ENCODE measurements around the gene SOWAHD.
"Not testable (repeated sequence)": the region's sequence is repeated elsewhere in the genome, so short reads cannot be mapped to it uniquely, and the experiment has no call there.

Gene SOWAHD

GRCh38 chrX:119791437-119792231 is 33.2 kb downstream of the SOWAHD start, which contains the start of gene RPL39:
Gene RPL39 (minus strand): TSS chrX:119791630. CDS start chrX:119791576, 54 bp downstream.
- Histone ChIP-seq H3K4me1 (ENCODE audit: insufficient read depth, low read length) (peaks cover 3% of the 10 kb centered on the region), H3K9me3 (ENCODE audit: insufficient read depth, low read depth, low read length) (no peaks in the 10 kb centered on the region), H3K4me3 (ENCODE audit: low read length) (peak within 1 kb of the TSS; percentile 87), H3K9ac (ENCODE audit: low read depth, low read length) (peak within 1 kb of the TSS; percentile 99), H3K27me3 (ENCODE audit: insufficient read depth, low read length) (no peaks in the 10 kb centered on the region), H3K36me3 (ENCODE audit: insufficient read depth, low read depth, low read length) (peaks cover 41% of the 10 kb centered on the region), H3K27ac (ENCODE audit: low read length) (peak within 1 kb of the TSS; percentile 65)

GRCh38 chrX:119801253-119802221 is 43.1 kb downstream of the SOWAHD start:
- Histone ChIP-seq H3K27me3 (ENCODE audit: insufficient read depth, low read length) (no peaks in the 10 kb centered on the region), H3K27ac (ENCODE audit: low read length) (no peak overlapping the region), H3K4me3 (ENCODE audit: low read length) (no peak overlapping the region), H3K4me1 (ENCODE audit: insufficient read depth, low read length) (no peaks in the 10 kb centered on the region), H3K9ac (ENCODE audit: low read depth, low read length) (no peak overlapping the region), H3K9me3 (ENCODE audit: insufficient read depth, low read depth, low read length) (no peaks in the 10 kb centered on the region), H3K36me3 (ENCODE audit: insufficient read depth, low read depth, low read length) (no peaks in the 10 kb centered on the region)

- Histone ChIP-seq H3K9me3 (ENCODE audit: insufficient read depth, low read depth, low read length) (no peaks in the 10 kb centered on the region), H3K27ac (ENCODE audit: low read length) (no peak overlapping the region), H3K9ac (ENCODE audit: low read depth, low read length) (no peak overlapping the region), H3K36me3 (ENCODE audit: insufficient read depth, low read depth, low read length) (no peaks in the 10 kb centered on the region), H3K4me3 (ENCODE audit: low read length) (no peak overlapping the region), H3K27me3 (ENCODE audit: insufficient read depth, low read length) (no peaks in the 10 kb centered on the region), H3K4me1 (ENCODE audit: insufficient read depth, low read length) (no peaks in the 10 kb centered on the region)
Observed at GRCh38 chrX:119802546-119802945, 44.2 kb downstream of the SOWAHD start.

- H3K36me3 ChIP-seq (ENCODE audit: insufficient read depth, low read depth, low read length); H3K9me3 ChIP-seq (ENCODE audit: insufficient read depth, low read depth, low read length); H3K4me3 ChIP-seq (ENCODE audit: low read length); H3K9ac ChIP-seq (ENCODE audit: low read depth, low read length); H3K4me1 ChIP-seq (ENCODE audit: insufficient read depth, low read length); H3K27ac ChIP-seq (ENCODE audit: low read length); H3K27me3 ChIP-seq (ENCODE audit: insufficient read depth, low read length): not testable (repeated sequence)
Observed at GRCh38 chrX:119808461-119808860, 50.1 kb downstream of the SOWAHD start.

- H3K27ac ChIP-seq (ENCODE audit: low read length): no peak overlapping the region
- H3K36me3 ChIP-seq (ENCODE audit: insufficient read depth, low read depth, low read length): no peaks in the 10 kb centered on the region
- no peak overlapping the region for H3K9ac ChIP-seq (ENCODE audit: low read depth, low read length)
- no peaks in the 10 kb centered on the region for H3K4me1 ChIP-seq (ENCODE audit: insufficient read depth, low read length)
- H3K4me3 ChIP-seq (ENCODE audit: low read length): no peak overlapping the region
- H3K27me3 ChIP-seq (ENCODE audit: insufficient read depth, low read length): no peaks in the 10 kb centered on the region
- no peaks in the 10 kb centered on the region for H3K9me3 ChIP-seq (ENCODE audit: insufficient read depth, low read depth, low read length)
Observed at GRCh38 chrX:119809185-119809666, 50.8 kb downstream of the SOWAHD start.

Measured in iPS-20b (cell line).